GM12878 (cell line): ENCODE data around the gene TIMM17B. TPM values are rescaled to one million over a fixed set of nuclear protein-coding genes. Genes with fewer than 3 reads are reported as not detected.
A peak's percentile ranks its signal among the peaks of the same experiment; 100 is the strongest.

Source experiments
- ATAC-seq: fragments of 200-7000 bp; cut with Tn5 transposase; 3 replicates; pipeline ENCODE4 v1.9.1; 2020; ENCODE audit warnings: mild to moderate bottlenecking, moderate library complexity
- BruUV-seq: library from RNA; stranded (reverse); fragments of 400-500 nt; replicated peaks from 2 replicates; lab custom pipeline; 2021; lab: Mats Ljungman, UMichigan
- CTCF ChIA-PET: fragments of 300-600 bp; sonication (Branson Sonifier 250); formaldehyde crosslinking; extraction: SDS; loops from one replicate; lab custom pipeline; 2021; ENCODE audit warnings: inconsistent platforms; lab: Yijun Ruan, JAX
- POLR2A ChIA-PET: fragments of 350-600 bp; formaldehyde crosslinking; extraction: SDS; loops from one replicate; lab custom pipeline; 2021; ENCODE audit warnings: inconsistent platforms; lab: Charles Lee
- RAD21 ChIA-PET: fragments of 300-600 bp; sonication (Branson Sonifier 250); formaldehyde crosslinking; loops from one replicate; lab custom pipeline; 2023; ENCODE audit warnings: antibody characterized with exemption; ENCODE audit not compliant: unreplicated experiment; lab: Charles Lee
- SMC1A ChIA-PET: fragments of 300-600 bp; sonication (Branson Sonifier 250); formaldehyde crosslinking; loops from one replicate; lab custom pipeline; 2023; ENCODE audit not compliant: unreplicated experiment, uncharacterized antibody; lab: Charles Lee
- DNase-seq: peaks from one replicate; pipeline ENCODE4 v3.0.0-alpha.2; 2011; ENCODE audit warnings: low read depth, low spot score
- FAIRE-seq: peaks from 3 replicates; lab custom pipeline; 2011; peaks lifted over from hg19 to GRCh38; lab: Jason Lieb, UNC
- H2AFZ ChIP-seq: 2 replicates; pipeline ENCODE4 v1.6.0; 2011; ENCODE audit warnings: low read depth, low read length, control low read depth; ENCODE audit not compliant: control insufficient read depth
- H3K27ac ChIP-seq: 2 replicates; pipeline ENCODE4 v1.5.1; 2011; ENCODE audit warnings: control low read depth; ENCODE audit not compliant: control insufficient read depth, insufficient read depth
- H3K27me3 ChIP-seq, 2 experiments: replicated peaks in 1 of 2; 2 replicates each; pipeline versions ENCODE4 v1.6.0 to v1.6.1; 2011; ENCODE audit warnings: low read length in 1 of 2; ENCODE audit not compliant: control insufficient read depth in 2 of 2, insufficient read depth in 2 of 2
- H3K36me3 ChIP-seq, 2 experiments: 2 replicates each; pipeline ENCODE4 v1.5.1; 2011; ENCODE audit warnings: low read length in 1 of 2; ENCODE audit not compliant: control insufficient read depth in 2 of 2, insufficient read depth in 2 of 2
- H3K4me1 ChIP-seq: 2 replicates; pipeline ENCODE4 v1.6.1; 2011; ENCODE audit warnings: mild to moderate bottlenecking, low read length, moderate library complexity, mixed read lengths; ENCODE audit not compliant: control insufficient read depth, insufficient read depth
- H3K4me2 ChIP-seq: 2 replicates; pipeline ENCODE4 v1.6.0; 2011; ENCODE audit warnings: control low read depth; ENCODE audit not compliant: control insufficient read depth, insufficient read depth
- H3K4me3 ChIP-seq: fragments of 200-600 bp; sonication (generic); 2 replicates; pipeline ENCODE4 v1.5.1; 2016
- H3K79me2 ChIP-seq: 2 replicates; pipeline ENCODE4 v1.6.0; 2011; ENCODE audit warnings: low read length; ENCODE audit not compliant: control insufficient read depth, insufficient read depth
- H3K9ac ChIP-seq: 2 replicates; pipeline ENCODE4 v1.8.0; 2011; ENCODE audit warnings: low read length, control low read depth, mixed read lengths; ENCODE audit not compliant: control insufficient read depth, insufficient read depth
- H3K9me3 ChIP-seq: replicated peaks from 3 replicates; pipeline ENCODE4 v1.5.1; 2011; ENCODE audit warnings: mild to moderate bottlenecking, low read length; ENCODE audit not compliant: control insufficient read depth, insufficient read depth
- H4K20me1 ChIP-seq: 2 replicates; pipeline ENCODE4 v1.6.0; 2011; ENCODE audit not compliant: control insufficient read depth, insufficient read depth
- BHLHE40 ChIP-seq, 2 experiments: fragments of 450-650 bp in 1 of 2; IDR thresholded peaks; 2 replicates each; pipeline ENCODE4 v1.6.1; 2011 to 2017; ENCODE audit warnings: low read depth in 2 of 2, borderline replicate concordance in 1 of 2, improper control_type of control experiment in 1 of 2, low read length in 1 of 2, mild to moderate bottlenecking in 1 of 2
- WGBS: methylation state at CpG from one replicate; pipeline ENCODE4 v1.1.6; 2016; ENCODE audit warnings: low lambda C conversion rate; ENCODE audit not compliant: insufficient replicate concordance, insufficient coverage; ENCODE audit errors: missing lambda C conversion rate; 5-methylcytosine and 5-hydroxymethylcytosine counted together
- in situ Hi-C: fragments of 300-500 bp; cut with MboI; formaldehyde crosslinking; loops from 9 replicates; pipeline ENCODE4 v1.14.3; 2018; ENCODE audit warnings: mixed read lengths
- intact Hi-C: fragments of 100-400 bp; cut with micrococcal nuclease; formaldehyde crosslinking; loops from one replicate; pipeline ENCODE4 v1.14.2; 2022; ENCODE audit not compliant: unreplicated experiment
- polyA plus RNA-seq, 11 experiments: library from polyadenylated mRNA; depleted of rRNA in 4 of 11; unstranded in 6 of 11; stranded (reverse) in 5 of 11; fragments of >200 nt; fragmentation: Nextera tagmentation in 4 of 11; fragmentation: Illumina TruSeq in 1 of 11; extraction: Ambion mirVana in 4 of 11; extraction: Trizol in 1 of 11; gene quantifications; 1 replicate in 1 of 11; 2 replicates in 10 of 11; pipeline versions ENCODE4 v1.2.1 to v1.2.3, GENCODE V29; 2011 to 2016; ENCODE audit warnings: inconsistent platforms in 2 of 11, missing spikeins in 2 of 11, low read depth in 1 of 11
- total RNA-seq, 4 experiments: library from RNA; depleted of rRNA in 3 of 4; stranded (reverse); fragments of >200 nt in 3 of 4; fragmentation: Illumina TruSeq in 1 of 4; extraction: Trizol in 1 of 4; gene quantifications; 2 replicates each; pipeline versions ENCODE4 v1.2.1 to v1.2.3, GENCODE V29; 2013 to 2021
- TF ChIP-seq, protein P1 (sequence below): fragments of 150-350 bp; IDR thresholded peaks from 2 replicates; pipeline ENCODE4 v1.6.1; 2016; ENCODE audit warnings: low read depth, low read length

The TIMM17B gene
- total and polyA plus RNA-seq, 10 of the 15 experiments (the other 5 are each of a cell fraction or from before 2014, with no cell fraction given): 4.5 to 88.7 (median 47.5) TPM

DNA sequence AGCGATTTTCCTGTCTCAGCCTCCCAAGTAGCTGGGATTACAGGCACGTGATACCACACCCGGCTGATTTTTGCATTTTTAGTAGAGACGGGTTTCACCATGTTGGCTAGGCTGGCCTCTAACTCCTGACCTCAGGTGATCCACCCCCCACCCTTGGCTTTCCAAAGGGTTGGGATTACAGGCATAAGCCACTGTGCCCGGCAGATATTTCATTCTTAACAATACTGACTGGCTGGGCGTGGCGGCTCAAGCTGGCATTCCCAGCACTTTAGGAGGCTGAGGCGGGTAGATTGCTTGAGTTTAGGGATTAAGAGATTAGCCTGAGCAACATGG, 1.5 kb upstream of the TIMM17B start:
- no peaks in the 10 kb centered on the region for H3K27me3 ChIP-seq
- 65% methylated on average over 8 of the region's 8 CpGs for whole genome bisulfite sequencing
- no peaks in the 10 kb centered on the region; the same call in 2 of the 3 replicates for H3K9me3 ChIP-seq
- H2AFZ ChIP-seq: no peak overlapping the region
- peak overlapping the region; percentile 61; the same call in 1 of the 2 replicates for H3K4me3 ChIP-seq
- DNase-seq: no peak
- CTCF ChIA-PET: interaction anchor here (0.7 kb wide), 1 partner anchor 8 kb away, joined by 3 read pairs; no protein-coding TSS in a partner anchor
- no peaks in the 10 kb centered on the region for H3K4me1 ChIP-seq
- SMC1A ChIA-PET: no interaction called here
- no peak overlapping the region; the same call in 1 of the 2 replicates for H3K9ac ChIP-seq
- TF ChIP-seq, protein P1, sequence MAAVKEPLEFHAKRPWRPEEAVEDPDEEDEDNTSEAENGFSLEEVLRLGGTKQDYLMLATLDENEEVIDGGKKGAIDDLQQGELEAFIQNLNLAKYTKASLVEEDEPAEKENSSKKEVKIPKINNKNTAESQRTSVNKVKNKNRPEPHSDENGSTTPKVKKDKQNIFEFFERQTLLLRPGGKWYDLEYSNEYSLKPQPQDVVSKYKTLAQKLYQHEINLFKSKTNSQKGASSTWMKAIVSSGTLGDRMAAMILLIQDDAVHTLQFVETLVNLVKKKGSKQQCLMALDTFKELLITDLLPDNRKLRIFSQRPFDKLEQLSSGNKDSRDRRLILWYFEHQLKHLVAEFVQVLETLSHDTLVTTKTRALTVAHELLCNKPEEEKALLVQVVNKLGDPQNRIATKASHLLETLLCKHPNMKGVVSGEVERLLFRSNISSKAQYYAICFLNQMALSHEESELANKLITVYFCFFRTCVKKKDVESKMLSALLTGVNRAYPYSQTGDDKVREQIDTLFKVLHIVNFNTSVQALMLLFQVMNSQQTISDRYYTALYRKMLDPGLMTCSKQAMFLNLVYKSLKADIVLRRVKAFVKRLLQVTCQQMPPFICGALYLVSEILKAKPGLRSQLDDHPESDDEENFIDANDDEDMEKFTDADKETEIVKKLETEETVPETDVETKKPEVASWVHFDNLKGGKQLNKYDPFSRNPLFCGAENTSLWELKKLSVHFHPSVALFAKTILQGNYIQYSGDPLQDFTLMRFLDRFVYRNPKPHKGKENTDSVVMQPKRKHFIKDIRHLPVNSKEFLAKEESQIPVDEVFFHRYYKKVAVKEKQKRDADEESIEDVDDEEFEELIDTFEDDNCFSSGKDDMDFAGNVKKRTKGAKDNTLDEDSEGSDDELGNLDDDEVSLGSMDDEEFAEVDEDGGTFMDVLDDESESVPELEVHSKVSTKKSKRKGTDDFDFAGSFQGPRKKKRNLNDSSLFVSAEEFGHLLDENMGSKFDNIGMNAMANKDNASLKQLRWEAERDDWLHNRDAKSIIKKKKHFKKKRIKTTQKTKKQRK: no peak
- peak in 1 of 2 experiments; percentile 17; a peak in 1 of 4 replicates for TF ChIP-seq BHLHE40 (IDR thresholded peaks at IDR 0.05; ENCODE audit: borderline replicate concordance in 1 of 2, low read depth in 2 of 2, low read length in 1 of 2)
- BruUV-seq: no TSS peak
- no peak for ATAC-seq
- H3K36me3 ChIP-seq: peaks cover 0 to 5% of the 10 kb centered on the region in 2 experiments; a peak in 2 of 4 replicates
- RAD21 ChIA-PET: interaction anchor here (1.5 to 2.9 kb wide), 3 partner anchors 13 to 145 kb away, joined by 5 to 12 read pairs (median 7); partner anchors contain the start of genes HDAC6 and SLC35A2
- no peak overlapping the region for H3K27ac ChIP-seq
- H4K20me1 ChIP-seq: no peaks in the 10 kb centered on the region
- peak overlapping the region; percentile 54; the same call in 1 of the 2 replicates for H3K4me2 ChIP-seq
- intact Hi-C loops (loop anchor here (5.0 to 10.0 kb wide), 2 partner anchors 143 to 424 kb away; partner anchors contain the start of genes FTSJ1, SLC38A5 and TFE3), in situ Hi-C loops (no loop called here)
- POLR2A ChIA-PET: interaction anchor here (0.7 kb wide), 2 partner anchors 41 to 431 kb away, joined by 3 to 5 read pairs; no protein-coding TSS in a partner anchor
- peaks cover 22% of the 10 kb centered on the region for H3K79me2 ChIP-seq
- no peak for FAIRE-seq
